ENCODE measurements around the gene OCA2. TPM values are rescaled to one million over a fixed set of nuclear protein-coding genes. Genes with fewer than 3 reads are reported as not detected.

The OCA2 gene
- total RNA-seq, 1 experiment from 2014 or later, result 0.31 TPM

- no peak overlapping the region for H4K91ac ChIP-seq (ENCODE audit: insufficient read length, low read depth, low read length)
- H3K4me2 ChIP-seq (ENCODE audit: insufficient read depth, insufficient read length, low read length), result no peak overlapping the region
- no peaks in the 10 kb centered on the region; the same call in 1 of the 2 replicates for H3K27me3 Mint-ChIP-seq (ENCODE audit: low read depth)
- no peak overlapping the region for H3K4me3 Mint-ChIP-seq
- WGBS (ENCODE audit: extremely low coverage, insufficient read length, low lambda C conversion rate), result no CpG with 5 or more reads among the region's 8 CpGs
- H3K27ac Mint-ChIP-seq, result no peak overlapping the region
- no peak for DNase-seq
- no peak overlapping the region for H2BK5ac ChIP-seq (ENCODE audit: insufficient read length, low read length)
- no peaks in the 10 kb centered on the region for H3K79me2 ChIP-seq (ENCODE audit: insufficient read depth, low read length)
- H3K56ac ChIP-seq (ENCODE audit: insufficient read length, low read depth, low read length), result no peak overlapping the region
- H4K5ac ChIP-seq (ENCODE audit: insufficient read length, low read depth, low read length), result no peak overlapping the region
- no peak overlapping the region for H2BK20ac ChIP-seq (ENCODE audit: low read depth, low read length, poor library complexity, severe bottlenecking)
- H3K9me3 Mint-ChIP-seq, result no peaks in the 10 kb centered on the region
- no peaks in the 10 kb centered on the region for H4K20me1 ChIP-seq (ENCODE audit: control insufficient read depth, insufficient read depth, insufficient read length)
- H3K4me1 Mint-ChIP-seq, result 0 out of 4 replicates have a peak, but pooled peaks cover 0 to 3% of the 10 kb centered on the region in 2 experiments
- H3K9me3 ChIP-seq (ENCODE audit: control insufficient read depth, low read depth, low read length), result no peaks in the 10 kb centered on the region
- H3K27ac ChIP-seq (ENCODE audit: insufficient read length, low read depth, low read length), result no peak overlapping the region
- no peak overlapping the region for H3K4ac ChIP-seq (ENCODE audit: low read depth, low read length)
- no peak overlapping the region for H2AFZ ChIP-seq (ENCODE audit: low read length)
- no peak overlapping the region for H3K18ac ChIP-seq (ENCODE audit: insufficient read length, low read depth, low read length)
- H4K8ac ChIP-seq (replicated peaks; ENCODE audit: insufficient read length, low read depth, low read length), result peak overlapping the region; percentile 91
- no peak overlapping the region for H2BK12ac ChIP-seq (ENCODE audit: insufficient read length, low read depth, low read length)
- no peaks in the 10 kb centered on the region for H3K27me3 ChIP-seq (ENCODE audit: insufficient read depth, low read length)
- H3K14ac ChIP-seq (ENCODE audit: insufficient read depth, low read length), result no peak overlapping the region
- no peak overlapping the region for H3K23ac ChIP-seq (ENCODE audit: insufficient read length, low read depth, low read length)
- no peaks in the 10 kb centered on the region for H3K79me1 ChIP-seq (ENCODE audit: insufficient read depth, low read depth, low read length, poor library complexity, severe bottlenecking)
- H3K4me1 ChIP-seq (ENCODE audit: insufficient read depth, low read length), result no peaks in the 10 kb centered on the region
- peaks cover 2% of the 10 kb centered on the region for H3K23me2 ChIP-seq (ENCODE audit: insufficient read length, low read depth, low read length, poor library complexity, severe bottlenecking)
- no peaks in the 10 kb centered on the region for H3K36me3 Mint-ChIP-seq (ENCODE audit: insufficient read depth in 1 of 3, low read depth in 3 of 3)
- TF ChIP-seq CTCF (conservative IDR thresholded peaks at IDR 0.05), result no peak
- no peak overlapping the region for H3K9ac ChIP-seq (ENCODE audit: extremely low read depth, insufficient read length, low read length)
- H2AK5ac ChIP-seq (ENCODE audit: insufficient read length, low read length), result no peak overlapping the region
- H2BK120ac ChIP-seq (ENCODE audit: low read depth, low read length, poor library complexity, severe bottlenecking), result no peak overlapping the region
- H3T11ph ChIP-seq (ENCODE audit: low read length), result no peak overlapping the region
- H2BK15ac ChIP-seq (ENCODE audit: low read depth, low read length), result no peak overlapping the region
These were observed 142.8 kb downstream of the OCA2 start for GRCh38 chr15:27956285-27956684.

Data from H9 (cell line).